ENCODE measurements around the gene TMIGD2.

DNA sequence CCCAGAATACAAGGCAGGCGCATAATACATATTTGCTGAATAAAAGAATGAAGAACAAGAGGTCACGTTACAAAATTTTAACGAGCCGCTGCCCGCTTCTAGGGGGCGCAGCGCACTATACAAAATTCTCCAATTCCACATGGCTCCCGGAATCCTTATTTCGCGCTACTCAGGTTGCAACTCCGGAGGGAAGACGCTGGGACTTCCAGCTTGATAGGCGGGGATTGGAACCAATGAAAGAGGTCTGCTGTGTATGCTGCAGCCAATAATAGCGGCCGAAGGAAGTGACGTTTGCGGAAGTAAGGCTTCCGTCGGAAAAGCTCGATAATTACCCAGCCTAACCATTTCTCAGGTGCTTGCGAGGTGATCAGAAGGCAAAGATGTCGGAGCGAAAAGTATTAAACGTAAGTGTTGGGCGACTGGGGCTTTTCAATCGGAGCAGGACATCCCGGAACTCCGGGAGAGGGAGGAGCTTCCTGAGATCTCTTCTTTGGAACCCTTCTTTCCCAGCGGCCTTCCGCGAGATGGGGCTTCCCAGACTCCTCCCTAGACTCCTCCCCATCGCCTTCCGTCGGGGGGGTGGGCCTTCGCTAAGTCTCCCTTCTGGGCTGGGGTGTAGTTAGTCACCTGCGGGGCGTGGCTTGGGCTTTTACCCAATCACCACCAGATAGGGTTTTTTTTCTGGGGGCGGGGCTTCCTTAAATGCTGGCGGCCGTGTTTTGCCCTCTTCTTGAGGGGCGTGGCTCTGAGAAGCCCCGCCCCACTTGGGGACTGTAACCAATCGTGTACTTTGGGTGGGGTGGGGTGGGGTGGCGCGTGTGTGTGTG lies 55.2 kb downstream of the TMIGD2 start, which contains the start of gene YJU2:
- TF ChIP-seq, protein P1, sequence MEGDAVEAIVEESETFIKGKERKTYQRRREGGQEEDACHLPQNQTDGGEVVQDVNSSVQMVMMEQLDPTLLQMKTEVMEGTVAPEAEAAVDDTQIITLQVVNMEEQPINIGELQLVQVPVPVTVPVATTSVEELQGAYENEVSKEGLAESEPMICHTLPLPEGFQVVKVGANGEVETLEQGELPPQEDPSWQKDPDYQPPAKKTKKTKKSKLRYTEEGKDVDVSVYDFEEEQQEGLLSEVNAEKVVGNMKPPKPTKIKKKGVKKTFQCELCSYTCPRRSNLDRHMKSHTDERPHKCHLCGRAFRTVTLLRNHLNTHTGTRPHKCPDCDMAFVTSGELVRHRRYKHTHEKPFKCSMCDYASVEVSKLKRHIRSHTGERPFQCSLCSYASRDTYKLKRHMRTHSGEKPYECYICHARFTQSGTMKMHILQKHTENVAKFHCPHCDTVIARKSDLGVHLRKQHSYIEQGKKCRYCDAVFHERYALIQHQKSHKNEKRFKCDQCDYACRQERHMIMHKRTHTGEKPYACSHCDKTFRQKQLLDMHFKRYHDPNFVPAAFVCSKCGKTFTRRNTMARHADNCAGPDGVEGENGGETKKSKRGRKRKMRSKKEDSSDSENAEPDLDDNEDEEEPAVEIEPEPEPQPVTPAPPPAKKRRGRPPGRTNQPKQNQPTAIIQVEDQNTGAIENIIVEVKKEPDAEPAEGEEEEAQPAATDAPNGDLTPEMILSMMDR (IDR thresholded peaks at IDR 0.05; ENCODE audit: low read depth, low read length, missing input control), result peak; percentile 28
- peak; percentile 54 for TF ChIP-seq YY1 (IDR thresholded peaks at IDR 0.05)
